K562 (cell line): ENCODE data around the gene SIPA1L2. TPM values are rescaled to one million over a fixed set of nuclear protein-coding genes. Genes with fewer than 3 reads are reported as not detected.

Source experiments
- ATAC-seq: fragments of 200-7000 bp; cut with Tn5 transposase; 3 replicates; pipeline ENCODE4 v1.9.1; 2020; ENCODE audit warnings: moderate library complexity
- BruUV-seq: library from RNA; stranded (reverse); fragments of 400-500 nt; replicated peaks from 2 replicates; lab custom pipeline; 2021; lab: Mats Ljungman, UMichigan
- CTCF ChIA-PET: fragments of 300-600 bp; formaldehyde crosslinking; extraction: SDS; loops from one replicate; lab custom pipeline; 2021; ENCODE audit warnings: low intra/inter-chr PET ratio; lab: Yijun Ruan, JAX
- POLR2A ChIA-PET: fragments of 300-600, 350-650 bp; sonication (Branson Sonifier 250); formaldehyde crosslinking; extraction: SDS; loops from one replicate; lab custom pipeline; 2021; ENCODE audit warnings: antibody characterized with exemption, inconsistent platforms; lab: Yijun Ruan, JAX
- DNase-seq, 4 experiments: peaks; one replicate each; pipeline versions ENCODE4 v3.0.0 to v3.0.0-alpha.2; 2011 to 2018; ENCODE audit warnings: low spot score in 3 of 4, mixed read lengths in 3 of 4; ENCODE audit errors: extremely low read depth in 1 of 4
- FAIRE-seq: peaks from 2 replicates; lab custom pipeline; 2011; peaks lifted over from hg19 to GRCh38; lab: Jason Lieb, UNC
- H2AFZ ChIP-seq: 2 replicates; pipeline ENCODE4 v1.6.0; 2011; ENCODE audit warnings: low read depth, low read length, control low read depth, inconsistent platforms
- H3K27ac ChIP-seq: fragments of 200-600 bp; 3 replicates; pipeline ENCODE4 v1.8.0; 2011; ENCODE audit warnings: low read depth, mild to moderate bottlenecking, control low read depth, inconsistent platforms, low read length, moderate library complexity, mixed read lengths; ENCODE audit errors: extremely low read depth
- H3K27me3 ChIP-seq, 2 experiments: fragments of 300-600 bp in 1 of 2; 2 replicates in 1 of 2; 3 replicates in 1 of 2; pipeline versions ENCODE4 v1.6.0 to v1.8.0; 2011; ENCODE audit warnings: inconsistent platforms in 2 of 2, low read length in 2 of 2, mild to moderate bottlenecking in 1 of 2, mixed read lengths in 1 of 2, moderate library complexity in 1 of 2; ENCODE audit not compliant: control insufficient read depth in 2 of 2, insufficient read depth in 2 of 2
- H3K36me3 ChIP-seq: fragments of 300-600 bp; 3 replicates; pipeline ENCODE4 v1.8.0; 2011; ENCODE audit warnings: mild to moderate bottlenecking, low read length, inconsistent platforms; ENCODE audit not compliant: control insufficient read depth, insufficient read depth
- H3K4me1 ChIP-seq, 2 experiments: fragments of 200-600 bp in 1 of 2; replicated peaks in 1 of 2; 2 replicates in 1 of 2; 3 replicates in 1 of 2; pipeline versions ENCODE4 v1.5.1 to v1.8.0; 2011; ENCODE audit warnings: inconsistent platforms in 2 of 2, low read length in 2 of 2, mild to moderate bottlenecking in 1 of 2, mixed read lengths in 1 of 2, moderate library complexity in 1 of 2; ENCODE audit not compliant: control insufficient read depth in 2 of 2, insufficient read depth in 2 of 2
- H3K4me2 ChIP-seq: 2 replicates; pipeline ENCODE4 v1.6.1; 2011; ENCODE audit warnings: low read length, control low read depth, inconsistent platforms, mixed read lengths; ENCODE audit not compliant: insufficient read depth
- H3K4me3 ChIP-seq: fragments of 200-600 bp; sonication (generic), shearing (Covaris generic); 2 replicates; pipeline ENCODE4 v1.5.1; 2016; ENCODE audit warnings: control low read depth, inconsistent platforms
- H3K79me2 ChIP-seq: fragments of 200-600 bp; 3 replicates; pipeline ENCODE4 v1.8.0; 2011; ENCODE audit warnings: low read length, inconsistent platforms; ENCODE audit not compliant: control insufficient read depth, insufficient read depth
- H3K9ac ChIP-seq, 2 experiments: 2 replicates each; pipeline versions ENCODE4 v1.6.0 to v1.6.1; 2011; ENCODE audit warnings: low read depth in 2 of 2, low read length in 2 of 2, control low read depth in 1 of 2, inconsistent platforms in 1 of 2, mild to moderate bottlenecking in 1 of 2, mixed read lengths in 1 of 2; ENCODE audit not compliant: insufficient read depth in 1 of 2
- H3K9me1 ChIP-seq: one replicate; pipeline ENCODE4 v1.6.0; 2011; ENCODE audit warnings: inconsistent platforms, mild to moderate bottlenecking, low read length, moderate library complexity; ENCODE audit not compliant: control insufficient read depth, insufficient read depth
- H3K9me3 ChIP-seq: replicated peaks from 2 replicates; pipeline ENCODE4 v1.5.1; 2011; ENCODE audit warnings: low read depth, low read length, inconsistent platforms; ENCODE audit not compliant: control insufficient read depth, insufficient read depth
- H4K20me1 ChIP-seq: replicated peaks from 2 replicates; pipeline ENCODE4 v1.6.1; 2011; ENCODE audit warnings: low read length, inconsistent platforms, mixed read lengths; ENCODE audit not compliant: control insufficient read depth, insufficient read depth
- CHD2 ChIP-seq: IDR thresholded peaks from 2 replicates; pipeline ENCODE4 v1.6.1; 2011; ENCODE audit warnings: low read depth, low read length
- MTA2 ChIP-seq: fragments of 450-650 bp; IDR thresholded peaks from 2 replicates; pipeline ENCODE4 v1.6.1; 2016; ENCODE audit warnings: low read depth
- NCOA6 ChIP-seq: fragments of 450-650 bp; IDR thresholded peaks from 2 replicates; pipeline ENCODE4 v1.6.1; 2017; ENCODE audit warnings: mild to moderate bottlenecking
- RBFOX2 ChIP-seq: fragments of 200-400 bp; formaldehyde crosslinking; IDR thresholded peaks from 2 replicates; pipeline ENCODE4 v1.6.1; 2017; ENCODE audit warnings: low read depth, mild to moderate bottlenecking, low read length, moderate library complexity
- SIN3A ChIP-seq, 2 experiments: fragments of 150-350 bp in 1 of 2; IDR thresholded peaks; 2 replicates each; pipeline ENCODE4 v1.6.1; 2011 to 2016; ENCODE audit warnings: borderline replicate concordance in 2 of 2, low read depth in 2 of 2, low read length in 2 of 2, mild to moderate bottlenecking in 2 of 2, moderate library complexity in 2 of 2; ENCODE audit not compliant: control insufficient read depth in 1 of 2
- TAF7 ChIP-seq: fragments of 450-650 bp; IDR thresholded peaks from 2 replicates; pipeline ENCODE4 v1.6.1; 2016; ENCODE audit warnings: missing genetic modification characterization, missing compliant biosample characterization
- U2AF2 ChIP-seq: fragments of 200-400 bp; formaldehyde crosslinking; optimal IDR thresholded peaks from 2 replicates; pipeline ENCODE3; 2017; ENCODE audit warnings: low read depth, mild to moderate bottlenecking, low read length
- WGBS: fragments of 100-300 bp; shearing (Covaris generic); methylation state at CpG from one replicate; pipeline ENCODE4 v1.1.6; 2016; ENCODE audit warnings: low coverage, mixed read lengths; ENCODE audit not compliant: insufficient coverage; ENCODE audit errors: missing lambda C conversion rate; 5-methylcytosine and 5-hydroxymethylcytosine counted together
- in situ Hi-C: fragments of 300-500 bp; cut with MboI; formaldehyde crosslinking; loops from 4 replicates; pipeline ENCODE4 v1.15.0; 2018; ENCODE audit warnings: inconsistent platforms, mixed read lengths
- intact Hi-C: fragments of 100-400 bp; cut with micrococcal nuclease; formaldehyde crosslinking; loops from 2 replicates; pipeline ENCODE4 v1.14.2; 2022
- polyA plus RNA-seq, 8 experiments: library from polyadenylated mRNA; depleted of rRNA in 4 of 8; stranded (reverse) in 5 of 8; unstranded in 3 of 8; fragments of >200 nt; fragmentation: Nextera tagmentation in 2 of 8; fragmentation: Illumina TruSeq in 1 of 8; extraction: Ambion mirVana in 2 of 8; extraction: Trizol in 1 of 8; gene quantifications; 2 replicates each; pipeline versions ENCODE4 v1.2.1 to v1.2.3, GENCODE V29; 2011 to 2014; ENCODE audit warnings: inconsistent platforms in 1 of 8, missing spikeins in 1 of 8
- total RNA-seq, 7 experiments: library from RNA; depleted of rRNA in 6 of 7; stranded (reverse); fragments of >200 nt in 6 of 7; fragmentation: Illumina TruSeq in 2 of 7; extraction: Trizol in 2 of 7; gene quantifications; 2 replicates each; pipeline versions ENCODE4 v1.2.1 to v1.2.3, GENCODE V29; 2011 to 2021; ENCODE audit warnings: low replicate concordance in 1 of 7

The SIPA1L2 gene
- total and polyA plus RNA-seq, 9 of the 15 experiments (the other 6 are each of a cell fraction or from before 2014, with no cell fraction given) = 0.04 to 0.22 (median 0.06) TPM; not detected in 5

DNA sequence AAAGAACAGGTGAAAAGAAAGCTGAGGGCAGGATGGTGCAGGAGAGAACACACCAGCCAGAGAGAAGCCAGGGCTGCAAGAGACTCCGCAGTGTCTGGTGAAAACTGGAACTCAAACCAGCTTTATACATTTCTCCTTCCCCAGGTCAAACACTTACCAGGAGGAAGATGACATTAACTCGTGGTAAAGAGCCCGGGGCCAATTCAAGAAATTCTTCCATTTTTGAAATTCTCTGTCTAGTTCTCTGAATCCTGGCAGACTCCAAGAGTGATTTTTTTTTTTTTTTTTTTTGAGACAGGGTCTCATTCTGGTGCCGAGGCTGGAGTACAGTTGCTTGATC lies 25.8 kb upstream of the SIPA1L2 start:
- ChIA-PET POLR2A (no interaction called here), CTCF (no interaction called here)
- DNase-seq (no peak), FAIRE-seq (no peak), ATAC-seq (no peak)
- TF ChIP-seq RBFOX2 (no peak), NCOA6 (no peak), TAF7 (tag) (no peak), MTA2 (no peak), CHD2 (no peak), U2AF2 (no peak), SIN3A (IDR thresholded peaks at IDR 0.05; ENCODE audit: borderline replicate concordance in 2 of 2, control insufficient read depth in 1 of 2, low read depth in 2 of 2, low read length in 2 of 2) (no peak)
- Histone ChIP-seq H3K9ac (no peak overlapping the region), H3K79me2 (no peaks in the 10 kb centered on the region), H4K20me1 (no peaks in the 10 kb centered on the region), H3K9me3 (no peaks in the 10 kb centered on the region), H3K4me1 (no peaks in the 10 kb centered on the region), H3K27me3 (no peaks in the 10 kb centered on the region), H3K27ac (no peak overlapping the region), H3K36me3 (no peaks in the 10 kb centered on the region), H2AFZ (no peak overlapping the region), H3K4me3 (no peak overlapping the region), H3K4me2 (no peak overlapping the region), H3K9me1 (no peaks in the 10 kb centered on the region)
- 1% methylated on average over 4 of the region's 4 CpGs for WGBS
- intact Hi-C loops = no loop called here
- BruUV-seq = no TSS peak
- in situ Hi-C loops = no loop called here
